Activated CD8-positive, alpha-beta T cell treated with anti-CD3 and anti-CD28 coated beads, Interleukin-2, amount 10 ng/mL, durations not matched to agents 7 days and 5 days (primary cell): Measurements from ENCODE around the gene CEP131. TPM values are rescaled to one million over a fixed set of nuclear protein-coding genes. Genes with fewer than 3 reads are reported as not detected.

ENCODE experiments used
- ATAC-seq: fragments of 150-1000 bp; cut with Tn5 transposase; one replicate; pipeline ENCODE4 v1.10.0; 2021; ENCODE audit warnings: moderate library complexity
- CTCF ChIA-PET: fragments of 350-600 bp; sonication (Branson Sonifier 250); formaldehyde crosslinking; loops from one replicate; lab custom pipeline; 2021; ENCODE audit warnings: antibody characterized with exemption; lab: Charles Lee
- POLR2A ChIA-PET: fragments of 350-600 bp; sonication (Branson Sonifier 250); formaldehyde crosslinking; loops from one replicate; lab custom pipeline; 2021; ENCODE audit warnings: antibody characterized with exemption; lab: Charles Lee
- DNase-seq: peaks from one replicate; pipeline ENCODE4 v3.0.0-alpha.2; 2020
- H3K27ac Mint-ChIP-seq: one replicate; pipeline ENCODE4 v1.8.0; 2021; ENCODE audit warnings: mild to moderate bottlenecking, mixed read lengths
- H3K27me3 Mint-ChIP-seq: one replicate; pipeline ENCODE4 v1.8.0; 2021; ENCODE audit warnings: low read depth, mixed read lengths
- H3K36me3 Mint-ChIP-seq: one replicate; pipeline ENCODE4 v1.8.0; 2021; ENCODE audit warnings: low read depth, mixed read lengths
- H3K4me1 Mint-ChIP-seq: one replicate; pipeline ENCODE4 v1.8.0; 2021; ENCODE audit warnings: low read depth, mixed read lengths
- H3K4me3 Mint-ChIP-seq: one replicate; pipeline ENCODE4 v1.8.0; 2021; ENCODE audit warnings: mild to moderate bottlenecking, mixed read lengths
- H3K9me3 Mint-ChIP-seq: one replicate; pipeline ENCODE4 v1.8.0; 2022; ENCODE audit warnings: mixed read lengths; ENCODE audit not compliant: insufficient read depth
- total RNA-seq, 2 experiments: library from RNA; stranded (reverse); gene quantifications; one replicate each; pipeline ENCODE4 v1.2.3, GENCODE V29; 2021

CEP131 gene
- total RNA-seq, 2 experiments from 2014 or later = 17.9 to 19.0 TPM

GRCh38 chr17:81193470-81194224, 29.1 kb downstream of the CEP131 start:
- CTCF ChIA-PET = no interaction called here
- no peak for ATAC-seq

GRCh38 chr17:81193051-81193410, 29.7 kb downstream of the CEP131 start:
- DNase-seq (no peak), ATAC-seq (no peak)
- Mint-ChIP-seq H3K36me3 (no peaks in the 10 kb centered on the region), H3K4me3 (no peak overlapping the region), H3K27ac (no peak overlapping the region), H3K27me3 (no peaks in the 10 kb centered on the region), H3K4me1 (no peaks in the 10 kb centered on the region), H3K9me3 (no peaks in the 10 kb centered on the region)
- ChIA-PET POLR2A (no interaction called here), CTCF (no interaction called here)

More at GRCh38 chr17:81193470-81194224, 29.1 kb downstream of the CEP131 start:
- H3K4me3 Mint-ChIP-seq = no peak overlapping the region
- no peaks in the 10 kb centered on the region for H3K4me1 Mint-ChIP-seq
- no peak for DNase-seq
- no peaks in the 10 kb centered on the region for H3K27me3 Mint-ChIP-seq
- POLR2A ChIA-PET = interaction anchor here (0.6 kb wide), 1 partner anchor 41 kb away, joined by 3 read pairs; no protein-coding TSS in a partner anchor
- H3K36me3 Mint-ChIP-seq = no peaks in the 10 kb centered on the region
- no peaks in the 10 kb centered on the region for H3K9me3 Mint-ChIP-seq
- no peak overlapping the region for H3K27ac Mint-ChIP-seq

- POLR2A ChIA-PET = no interaction called here
- Mint-ChIP-seq H3K4me3 (no peak overlapping the region), H3K4me1 (no peaks in the 10 kb centered on the region), H3K27me3 (no peaks in the 10 kb centered on the region), H3K36me3 (no peaks in the 10 kb centered on the region), H3K27ac (no peak overlapping the region), H3K9me3 (no peaks in the 10 kb centered on the region)
- DNase-seq (no peak), ATAC-seq (no peak)
- CTCF ChIA-PET = no interaction called here
Measured at GRCh38 chr17:81192386-81193050, 30.2 kb downstream of the CEP131 start.

- Mint-ChIP-seq H3K27me3 (no peaks in the 10 kb centered on the region), H3K4me1 (no peaks in the 10 kb centered on the region), H3K4me3 (no peak overlapping the region), H3K27ac (no peak overlapping the region), H3K36me3 (no peaks in the 10 kb centered on the region), H3K9me3 (no peaks in the 10 kb centered on the region)
- DNase-seq (no peak), ATAC-seq (no peak)
- CTCF ChIA-PET = no interaction called here
- POLR2A ChIA-PET = no interaction called here
Measured at GRCh38 chr17:81191646-81192045, 31.1 kb downstream of the CEP131 start.

- Mint-ChIP-seq H3K4me3 (no peak overlapping the region), H3K27ac (no peak overlapping the region), H3K27me3 (no peaks in the 10 kb centered on the region), H3K36me3 (no peaks in the 10 kb centered on the region), H3K4me1 (no peaks in the 10 kb centered on the region), H3K9me3 (no peaks in the 10 kb centered on the region)
- DNase-seq (no peak), ATAC-seq (no peak)
- CTCF ChIA-PET = no interaction called here
- POLR2A ChIA-PET = no interaction called here
Measured at GRCh38 chr17:81191116-81191515, 31.6 kb downstream of the CEP131 start.

GRCh38 chr17:81190591-81190990, 32.2 kb downstream of the CEP131 start:
- Mint-ChIP-seq H3K36me3 (no peaks in the 10 kb centered on the region), H3K9me3 (no peaks in the 10 kb centered on the region), H3K4me3 (no peak overlapping the region), H3K4me1 (no peaks in the 10 kb centered on the region), H3K27me3 (no peaks in the 10 kb centered on the region), H3K27ac (no peak overlapping the region)
- ChIA-PET CTCF (no interaction called here), POLR2A (no interaction called here)
- ATAC-seq (no peak), DNase-seq (no peak)

GRCh38 chr17:81189670-81190530, 32.9 kb downstream of the CEP131 start:
- H3K4me3 Mint-ChIP-seq = no peak overlapping the region
- no peaks in the 10 kb centered on the region for H3K4me1 Mint-ChIP-seq
- no peaks in the 10 kb centered on the region for H3K36me3 Mint-ChIP-seq
- ATAC-seq = peak; percentile 22
- no peak overlapping the region for H3K27ac Mint-ChIP-seq
- POLR2A ChIA-PET = no interaction called here
- DNase-seq = no peak
- H3K9me3 Mint-ChIP-seq = no peaks in the 10 kb centered on the region
- H3K27me3 Mint-ChIP-seq = no peaks in the 10 kb centered on the region
- CTCF ChIA-PET = no interaction called here

- POLR2A ChIA-PET = interaction anchor here (0.7 kb wide), 1 partner anchor 23 kb away, joined by 3 read pairs; no protein-coding TSS in a partner anchor
- no peaks in the 10 kb centered on the region for H3K9me3 Mint-ChIP-seq
- peaks cover 2% of the 10 kb centered on the region for H3K27me3 Mint-ChIP-seq
- no peak overlapping the region for H3K4me3 Mint-ChIP-seq
- no peaks in the 10 kb centered on the region for H3K36me3 Mint-ChIP-seq
- no peaks in the 10 kb centered on the region for H3K4me1 Mint-ChIP-seq
- CTCF ChIA-PET = no interaction called here
- H3K27ac Mint-ChIP-seq = no peak overlapping the region
- no peak for ATAC-seq
- DNase-seq = no peak
Measured at GRCh38 chr17:81189016-81189415, 33.7 kb downstream of the CEP131 start.

- Mint-ChIP-seq H3K4me1 (no peaks in the 10 kb centered on the region), H3K27me3 (peaks cover 2% of the 10 kb centered on the region), H3K9me3 (no peaks in the 10 kb centered on the region), H3K4me3 (no peak overlapping the region), H3K27ac (no peak overlapping the region), H3K36me3 (no peaks in the 10 kb centered on the region)
- ATAC-seq (no peak), DNase-seq (no peak)
- ChIA-PET CTCF (no interaction called here), POLR2A (interaction anchor here (0.7 kb wide), 1 partner anchor 24 kb away, joined by 3 read pairs; no protein-coding TSS in a partner anchor)
Measured at GRCh38 chr17:81188491-81188840, 34.3 kb downstream of the CEP131 start.

- ATAC-seq (no peak), DNase-seq (no peak)
- H3K4me3 Mint-ChIP-seq = no peak overlapping the region
- peaks cover 2% of the 10 kb centered on the region for H3K27me3 Mint-ChIP-seq
- no peaks in the 10 kb centered on the region for H3K36me3 Mint-ChIP-seq
- no peaks in the 10 kb centered on the region for H3K4me1 Mint-ChIP-seq
- H3K9me3 Mint-ChIP-seq = no peaks in the 10 kb centered on the region
- H3K27ac Mint-ChIP-seq = no peak overlapping the region
- ChIA-PET CTCF (no interaction called here), POLR2A (no interaction called here)
Measured at GRCh38 chr17:81187586-81188490, 34.9 kb downstream of the CEP131 start.

- POLR2A ChIA-PET = no interaction called here
- peaks cover 2% of the 10 kb centered on the region for H3K27me3 Mint-ChIP-seq
- CTCF ChIA-PET = no interaction called here
- no peaks in the 10 kb centered on the region for H3K4me1 Mint-ChIP-seq
- no peak for DNase-seq
- no peak overlapping the region for H3K27ac Mint-ChIP-seq
- no peaks in the 10 kb centered on the region for H3K36me3 Mint-ChIP-seq
- no peaks in the 10 kb centered on the region for H3K9me3 Mint-ChIP-seq
- ATAC-seq = no peak
- no peak overlapping the region for H3K4me3 Mint-ChIP-seq
Measured at GRCh38 chr17:81187120-81187519, 35.6 kb downstream of the CEP131 start.
